ENCODE data around the gene SIGLEC6. TPM values are rescaled to one million over a fixed set of nuclear protein-coding genes. Genes with fewer than 3 reads are reported as not detected.

Gene SIGLEC6
- total and polyA plus RNA-seq, 11 donors = 0.10 to 0.40 (median 0.24) TPM; not detected in 5

DNA sequence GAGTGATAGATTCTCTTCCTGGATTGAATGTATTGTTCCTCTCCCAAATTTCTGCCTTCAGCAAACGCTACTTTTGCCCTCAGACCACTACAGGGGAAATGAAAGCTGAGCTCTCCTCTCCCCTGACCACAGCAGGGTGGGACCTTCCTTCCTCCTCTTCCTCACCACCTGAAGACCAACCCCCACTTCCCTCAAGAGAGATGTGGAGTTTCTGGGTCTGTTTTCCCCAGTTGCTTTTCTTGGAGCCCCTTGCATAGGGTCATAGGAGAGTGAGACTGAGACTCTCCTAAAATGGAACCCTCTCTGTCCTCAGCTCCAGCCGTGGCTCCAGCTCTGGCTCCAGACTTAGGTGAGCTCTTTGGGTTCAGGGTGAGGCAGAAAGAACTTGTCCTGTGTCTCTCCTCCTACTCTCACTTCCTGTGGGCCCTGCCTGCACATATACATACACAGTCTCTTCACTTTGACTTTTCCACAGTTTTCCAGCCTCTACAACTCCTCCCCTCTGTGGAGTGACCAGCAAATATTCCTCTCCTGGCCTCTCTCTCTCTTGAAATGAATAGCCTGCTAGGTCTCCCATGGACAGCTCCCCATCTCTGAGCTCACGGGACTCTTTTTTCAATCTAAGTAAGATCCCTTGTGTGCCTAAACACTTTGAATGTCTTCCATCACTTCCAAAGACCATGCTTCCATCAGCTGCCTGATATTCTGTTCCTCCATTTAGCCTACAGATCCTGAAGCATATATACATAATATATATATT lies 20.4 kb upstream of the SIGLEC6 start:
- H3K9me3 ChIP-seq = no peaks in the 10 kb centered on the region
- peaks cover 0 to 25% (median 8%) of the 10 kb centered on the region in 9 donors for H3K27me3 ChIP-seq
- H3K4me1 ChIP-seq = no peaks in the 10 kb centered on the region
- H3K4me3 ChIP-seq = no peak overlapping the region
- TF ChIP-seq CTCF (IDR thresholded peaks at IDR 0.05) = no peak
- no peak for TF ChIP-seq POLR2A (IDR thresholded peaks at IDR 0.05)
- no peak overlapping the region for H3K27ac ChIP-seq
- intact Hi-C loops (cut with DNase I) = no loop called here
- DNase-seq (no peak), ATAC-seq (no peak)
- H3K36me3 ChIP-seq = no peaks in the 10 kb centered on the region
- WGBS, 4 donors = 41 to 50% (median 43%) methylated on average over 3 of the region's 3 CpGs

DNA sequence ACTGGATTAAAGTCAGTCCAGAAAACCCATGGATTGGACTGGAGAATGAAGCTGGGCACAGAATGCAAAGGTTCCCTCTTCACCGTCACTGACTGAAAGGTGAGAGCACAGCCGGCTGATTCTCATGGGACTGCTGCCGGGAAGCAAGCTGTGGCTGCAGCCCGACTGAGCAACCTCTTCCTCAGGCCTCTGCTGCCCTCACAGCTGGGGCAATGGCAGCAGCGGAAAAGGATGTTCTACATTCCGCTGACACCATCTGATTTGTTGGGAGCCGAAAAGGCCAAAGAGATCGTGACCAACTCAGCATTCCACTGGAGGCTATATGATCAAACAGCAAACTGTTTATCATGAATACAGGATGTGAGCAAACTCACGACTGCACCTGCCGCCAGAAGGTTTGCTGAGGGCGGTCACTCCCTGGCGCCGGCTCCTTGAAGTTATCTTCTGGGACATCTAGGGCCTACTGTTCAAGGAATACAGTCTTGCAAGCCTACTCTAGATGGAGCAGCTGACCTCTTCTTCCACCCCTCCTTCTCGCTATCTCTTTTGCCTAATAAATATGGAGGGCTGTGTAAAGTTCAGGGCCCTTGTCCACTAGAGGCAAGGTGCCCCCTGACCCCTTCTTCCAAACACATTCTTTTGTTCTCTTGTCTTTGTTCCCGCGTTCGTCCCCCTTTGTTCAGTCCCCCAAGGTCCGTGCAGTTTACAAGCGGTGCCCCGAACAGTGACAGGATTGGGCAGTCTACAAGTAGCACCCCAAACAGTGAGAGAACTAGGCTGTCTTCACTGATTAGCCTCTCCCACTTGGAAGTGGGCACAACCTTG lies 19.6 kb upstream of the SIGLEC6 start:
- ATAC-seq (no peak), DNase-seq (no peak)
- TF ChIP-seq POLR2A (IDR thresholded peaks at IDR 0.05) (no peak), CTCF (IDR thresholded peaks at IDR 0.05) (no peak)
- Histone ChIP-seq H3K27ac (no peak overlapping the region), H3K27me3 (peaks cover 0 to 28% (median 8%) of the 10 kb centered on the region in 9 donors), H3K4me3 (no peak overlapping the region), H3K9me3 (no peaks in the 10 kb centered on the region), H3K36me3 (no peaks in the 10 kb centered on the region), H3K4me1 (peaks cover 0 to 5% (median 0%) of the 10 kb centered on the region in 12 donors)
- intact Hi-C loops (cut with DNase I) = no loop called here
- WGBS, 4 donors = 78 to 81% (median 78%) methylated on average over 20 of the region's 20 CpGs

DNA sequence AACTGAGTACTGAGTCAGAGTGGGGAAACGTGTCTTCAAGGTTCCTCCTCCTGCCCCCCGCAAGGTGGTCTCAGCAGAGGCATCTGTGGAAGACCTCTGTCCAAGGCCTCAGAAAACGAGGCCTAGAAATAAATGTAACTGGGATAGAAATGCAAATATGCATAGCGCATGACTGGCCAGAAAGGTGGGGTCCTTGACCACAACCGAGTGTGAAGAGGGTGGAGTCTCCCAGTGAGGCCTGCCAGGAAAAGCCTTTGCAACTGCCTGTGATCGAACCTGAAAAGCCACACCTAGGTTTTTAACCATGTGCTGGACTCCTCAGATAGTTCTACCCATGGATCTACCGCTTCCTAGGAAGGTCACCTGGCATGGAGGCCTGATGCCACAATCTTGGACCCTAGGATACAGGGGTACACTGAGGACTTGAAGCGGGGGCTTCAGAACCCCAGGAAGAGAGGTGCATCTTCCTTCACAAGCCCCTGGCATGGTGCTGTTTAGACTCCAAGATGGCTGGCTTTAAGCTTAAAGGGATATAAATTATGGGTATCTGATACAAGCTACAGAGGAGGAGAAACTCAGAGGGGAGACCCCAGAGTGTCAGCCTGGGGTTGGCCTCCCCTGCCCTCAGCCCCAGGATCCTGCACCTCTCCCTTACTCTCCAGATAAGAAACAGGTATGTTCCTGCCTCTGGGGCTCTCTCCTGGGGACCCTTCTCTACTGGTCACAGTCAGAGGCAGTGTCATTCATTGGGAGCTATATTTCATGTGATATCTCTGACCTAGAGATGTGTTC lies 18.3 kb upstream of the SIGLEC6 start:
- 56 to 67% (median 62%) methylated on average over 8 of the region's 8 CpGs for WGBS, 4 donors
- peaks cover 0 to 38% (median 8%) of the 10 kb centered on the region in 9 donors for H3K27me3 ChIP-seq
- no peak for ATAC-seq

More for the DNA sequence above, 18.3 kb upstream of the SIGLEC6 start:
- peaks cover 0 to 6% (median 0%) of the 10 kb centered on the region in 12 donors for H3K4me1 ChIP-seq
- no peak for DNase-seq
- H3K4me3 ChIP-seq = no peak overlapping the region
- H3K27ac ChIP-seq = no peak overlapping the region
- intact Hi-C loops (cut with DNase I) = no loop called here
- no peaks in the 10 kb centered on the region for H3K9me3 ChIP-seq
- no peak for TF ChIP-seq CTCF (IDR thresholded peaks at IDR 0.05)
- no peak for TF ChIP-seq POLR2A (IDR thresholded peaks at IDR 0.05)
- H3K36me3 ChIP-seq = no peaks in the 10 kb centered on the region

All from heart left ventricle (tissue), 16 donors.